Effector memory CD8-positive, alpha-beta T cell (primary cell): ENCODE results near the gene ANO10.

Experiments used
- ATAC-seq: fragments of 150-1000 bp; cut with Tn5 transposase; replicated peaks from 2 replicates; pipeline ENCODE4 v1.10.0; 2021; ENCODE audit warnings: mild to moderate bottlenecking, moderate library complexity
- DNase-seq, 3 experiments: peaks; one replicate each; pipeline ENCODE4 v3.0.0; 2021
- H3K27ac Mint-ChIP-seq, 2 donors: one replicate each; pipeline ENCODE4 v1.8.0; 2022; ENCODE audit warnings: mild to moderate bottlenecking in 2 of 2, mixed read lengths in 2 of 2, moderate library complexity in 2 of 2
- H3K27me3 Mint-ChIP-seq, 2 donors: one replicate each; pipeline ENCODE4 v1.8.0; 2022; ENCODE audit warnings: mixed read lengths in 2 of 2
- H3K36me3 Mint-ChIP-seq: one replicate; pipeline ENCODE4 v1.8.0; 2022; ENCODE audit warnings: mild to moderate bottlenecking, moderate library complexity, mixed read lengths; ENCODE audit not compliant: insufficient read depth
- H3K4me1 Mint-ChIP-seq, 2 donors: one replicate each; pipeline ENCODE4 v1.8.0; 2022; ENCODE audit warnings: low read depth in 2 of 2, mixed read lengths in 2 of 2
- H3K4me3 Mint-ChIP-seq, 2 donors: one replicate each; pipeline ENCODE4 v1.8.0; 2022; ENCODE audit warnings: mild to moderate bottlenecking in 2 of 2, mixed read lengths in 2 of 2, moderate library complexity in 2 of 2
- H3K9me3 Mint-ChIP-seq, 2 donors: one replicate each; pipeline ENCODE4 v1.8.0; 2022; ENCODE audit warnings: mixed read lengths in 2 of 2

Gene ANO10

DNA sequence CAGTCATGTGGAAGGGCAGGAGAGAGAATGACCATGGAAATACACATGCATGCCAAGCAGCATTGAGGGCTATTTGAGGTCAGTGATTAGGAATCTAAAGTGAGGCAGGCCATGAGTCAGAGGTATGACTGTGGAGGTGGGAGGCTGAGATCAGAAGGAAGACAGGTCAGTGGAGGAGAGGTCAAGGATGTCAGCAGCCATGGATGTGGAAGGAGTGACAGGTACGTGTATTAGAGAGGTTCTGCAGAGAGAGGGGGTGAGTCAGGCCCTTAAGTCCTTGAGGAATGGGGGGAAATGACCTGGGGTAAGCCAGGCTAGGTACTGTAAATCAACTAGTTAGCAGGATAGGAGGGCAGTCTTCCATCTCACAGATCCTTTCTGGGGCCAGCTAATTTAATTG, 166.6 kb downstream of the ANO10 start:
- H3K9me3 Mint-ChIP-seq = no peaks in the 10 kb centered on the region
- H3K4me1 Mint-ChIP-seq = peaks cover 8 to 19% of the 10 kb centered on the region in 2 donors
- no peak for ATAC-seq
- H3K27ac Mint-ChIP-seq = no peak overlapping the region
- H3K36me3 Mint-ChIP-seq = no peaks in the 10 kb centered on the region
- DNase-seq = no peak
- H3K27me3 Mint-ChIP-seq = no peaks in the 10 kb centered on the region
- no peak overlapping the region for H3K4me3 Mint-ChIP-seq

DNA sequence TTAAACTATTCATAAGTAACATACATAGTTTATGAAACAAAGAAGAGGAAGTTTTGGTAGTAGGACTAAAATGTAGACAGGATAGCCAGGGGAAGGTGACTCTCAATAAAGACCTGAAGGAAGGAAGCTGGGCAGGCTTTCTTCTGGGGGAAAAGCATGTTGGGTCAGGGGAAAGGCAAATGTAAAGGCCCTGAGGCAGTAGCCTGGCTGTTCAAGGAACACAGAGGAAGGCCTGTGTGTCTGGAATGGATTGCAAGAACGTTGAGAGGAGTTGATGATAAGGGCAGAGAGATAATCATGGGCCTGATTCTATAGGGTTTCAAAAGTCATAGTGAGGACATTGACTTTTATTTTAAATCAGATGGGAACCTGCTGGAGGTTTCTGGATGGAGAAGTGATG, 167.8 kb downstream of the ANO10 start:
- H3K27ac Mint-ChIP-seq = no peak overlapping the region
- no peak overlapping the region for H3K4me3 Mint-ChIP-seq
- H3K36me3 Mint-ChIP-seq = no peaks in the 10 kb centered on the region
- no peaks in the 10 kb centered on the region for H3K27me3 Mint-ChIP-seq
- H3K4me1 Mint-ChIP-seq = peaks cover 8 to 18% of the 10 kb centered on the region in 2 donors
- H3K9me3 Mint-ChIP-seq = no peaks in the 10 kb centered on the region
- ATAC-seq (no peak), DNase-seq (no peak)

DNA sequence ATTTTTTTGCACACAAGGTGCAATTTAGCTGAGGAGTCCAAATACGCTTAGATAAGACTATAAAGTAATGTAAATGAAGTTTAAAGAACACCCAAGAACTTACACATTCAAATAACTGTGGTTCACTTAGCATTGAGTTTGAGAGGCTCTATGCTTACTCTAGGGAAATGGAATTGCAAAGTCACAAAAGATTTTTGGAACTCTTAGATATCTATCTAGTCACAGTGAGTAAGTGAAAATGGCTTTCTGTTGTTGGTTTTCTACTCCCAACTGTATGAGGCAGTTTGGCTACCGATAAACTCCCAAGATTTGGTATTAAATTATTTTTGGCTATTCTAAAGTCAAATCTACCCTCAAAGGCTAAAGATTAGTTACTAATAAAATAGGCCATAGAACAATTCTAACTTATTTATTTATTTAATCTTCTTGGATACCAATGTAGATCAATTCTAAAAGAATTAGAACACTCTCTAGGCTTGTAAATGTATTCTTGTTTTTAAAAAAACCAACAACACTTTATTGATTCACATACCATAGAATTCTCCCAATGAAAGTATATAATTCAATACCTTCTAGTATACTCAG, 170.0 kb downstream of the ANO10 start:
- no peaks in the 10 kb centered on the region for H3K9me3 Mint-ChIP-seq
- H3K27ac Mint-ChIP-seq = no peak overlapping the region
- no peaks in the 10 kb centered on the region for H3K36me3 Mint-ChIP-seq
- no peaks in the 10 kb centered on the region for H3K27me3 Mint-ChIP-seq
- no peak overlapping the region for H3K4me3 Mint-ChIP-seq
- DNase-seq (no peak), ATAC-seq (no peak)
- peaks cover 2 to 5% of the 10 kb centered on the region in 2 donors for H3K4me1 Mint-ChIP-seq

DNA sequence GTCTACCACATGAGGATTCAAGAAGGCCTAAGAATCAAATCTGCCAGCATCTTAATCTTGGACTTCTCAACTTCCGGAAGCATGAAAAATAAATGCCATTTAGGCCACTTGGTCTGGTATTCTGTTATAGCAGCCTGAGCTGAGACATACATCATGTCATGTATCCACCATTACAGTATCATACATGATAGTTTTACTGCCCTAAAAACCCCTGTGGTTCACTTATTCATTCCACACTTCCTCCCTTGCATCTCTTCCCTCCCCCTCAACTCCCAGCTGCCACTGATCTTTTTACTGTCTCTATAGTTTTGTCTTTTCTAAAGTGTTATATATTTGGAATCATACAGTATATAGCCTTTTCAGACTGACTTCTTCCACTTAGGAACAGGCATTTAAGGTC, 173.7 kb downstream of the ANO10 start:
- Mint-ChIP-seq H3K4me3 (no peak overlapping the region), H3K36me3 (no peaks in the 10 kb centered on the region), H3K27ac (peak overlapping the region in 1 of 2 donors; percentile 3), H3K9me3 (no peaks in the 10 kb centered on the region), H3K27me3 (no peaks in the 10 kb centered on the region), H3K4me1 (peaks cover 2 to 3% of the 10 kb centered on the region in 2 donors)
- ATAC-seq = no peak
- no peak for DNase-seq

DNA sequence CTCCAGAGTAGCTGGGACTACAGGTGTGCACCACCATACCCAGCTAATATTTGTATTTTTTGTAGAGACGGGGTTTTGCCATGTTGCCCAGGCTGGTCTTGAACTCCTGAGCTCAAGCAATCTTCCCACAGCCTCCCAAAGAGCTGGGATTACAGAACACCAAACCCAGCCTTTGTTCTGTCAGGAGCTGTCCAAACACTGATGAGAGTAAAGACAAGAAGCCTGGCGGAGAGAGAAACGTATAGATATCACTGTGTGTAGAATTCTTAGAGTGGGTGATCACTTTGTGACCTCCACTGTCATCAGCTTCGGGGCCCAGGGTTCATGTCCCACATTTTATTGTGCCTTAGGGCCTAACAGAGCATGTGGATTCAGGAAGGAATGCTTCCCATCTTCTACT, 176.0 kb downstream of the ANO10 start:
- H3K27ac Mint-ChIP-seq = peak overlapping the region; percentile 82 to 85
- DNase-seq = no peak
- H3K4me3 Mint-ChIP-seq = no peak overlapping the region
- no peaks in the 10 kb centered on the region for H3K36me3 Mint-ChIP-seq
- H3K27me3 Mint-ChIP-seq = no peaks in the 10 kb centered on the region
- no peak for ATAC-seq
- peaks cover 2 to 11% of the 10 kb centered on the region in 2 donors for H3K4me1 Mint-ChIP-seq
- no peaks in the 10 kb centered on the region for H3K9me3 Mint-ChIP-seq

DNA sequence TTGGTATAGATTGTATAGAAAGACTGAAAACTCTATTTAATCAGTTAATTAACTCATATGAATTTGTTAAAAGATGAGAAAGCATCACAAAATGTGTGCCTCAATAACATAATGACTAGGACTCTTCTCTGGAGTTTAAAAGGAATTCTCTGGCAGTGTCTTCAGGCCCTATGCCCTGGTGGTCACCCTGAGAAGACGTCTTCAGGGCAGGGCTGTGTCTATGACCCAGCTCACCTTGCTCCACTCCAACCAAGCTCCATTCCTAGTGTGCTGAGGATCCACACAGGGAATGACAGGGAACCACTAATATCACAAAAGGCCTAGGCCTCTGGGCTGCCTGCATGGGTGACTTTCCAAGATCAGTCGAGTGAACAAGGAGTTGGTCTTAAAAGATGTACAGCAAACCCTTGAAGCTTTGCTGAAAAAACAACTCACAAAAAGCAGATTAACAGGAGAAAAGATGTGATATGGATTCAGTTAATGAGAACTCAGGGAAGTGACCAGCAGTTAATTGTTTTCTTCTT, 178.9 kb downstream of the ANO10 start:
- H3K27ac Mint-ChIP-seq = peak overlapping the region in 1 of 2 donors; percentile 73
- ATAC-seq (no peak), DNase-seq (no peak)
- H3K9me3 Mint-ChIP-seq = no peaks in the 10 kb centered on the region
- peaks cover 3 to 21% of the 10 kb centered on the region in 2 donors for H3K4me1 Mint-ChIP-seq
- H3K36me3 Mint-ChIP-seq = no peaks in the 10 kb centered on the region
- no peaks in the 10 kb centered on the region for H3K27me3 Mint-ChIP-seq
- no peak overlapping the region for H3K4me3 Mint-ChIP-seq

DNA sequence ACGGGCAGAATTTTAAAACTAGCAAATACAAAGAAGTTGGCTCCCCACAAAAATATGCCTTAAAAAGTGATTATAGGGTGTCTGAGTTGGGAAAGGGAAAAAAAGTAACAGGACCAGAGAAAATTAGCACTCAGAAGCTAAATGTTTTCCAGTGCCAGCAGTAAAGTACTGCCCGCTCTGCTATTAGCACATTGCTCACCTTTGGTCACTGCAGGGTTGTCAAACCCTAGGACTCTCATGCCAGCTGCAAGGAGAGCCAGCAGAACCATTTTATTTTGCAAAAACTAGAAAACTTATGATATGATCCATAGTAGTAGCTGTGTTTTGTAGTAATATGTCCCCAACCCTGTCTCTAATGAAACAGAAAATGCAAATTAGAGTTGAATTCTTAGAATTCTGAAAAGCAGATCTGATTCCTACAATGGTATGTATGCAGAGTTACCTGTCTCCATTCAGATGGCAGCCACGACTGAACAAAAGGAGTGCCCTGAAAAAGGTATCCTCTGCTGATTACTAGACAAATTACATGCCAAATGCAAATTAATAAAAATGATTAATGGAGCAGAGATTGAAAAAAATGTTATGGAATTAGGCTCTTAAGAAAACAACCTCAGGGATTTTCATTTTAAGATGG, 185.2 kb downstream of the ANO10 start:
- H3K36me3 Mint-ChIP-seq = no peaks in the 10 kb centered on the region
- H3K27ac Mint-ChIP-seq = peak overlapping the region in 1 of 2 donors; percentile 66
- no peaks in the 10 kb centered on the region for H3K9me3 Mint-ChIP-seq

DNA sequence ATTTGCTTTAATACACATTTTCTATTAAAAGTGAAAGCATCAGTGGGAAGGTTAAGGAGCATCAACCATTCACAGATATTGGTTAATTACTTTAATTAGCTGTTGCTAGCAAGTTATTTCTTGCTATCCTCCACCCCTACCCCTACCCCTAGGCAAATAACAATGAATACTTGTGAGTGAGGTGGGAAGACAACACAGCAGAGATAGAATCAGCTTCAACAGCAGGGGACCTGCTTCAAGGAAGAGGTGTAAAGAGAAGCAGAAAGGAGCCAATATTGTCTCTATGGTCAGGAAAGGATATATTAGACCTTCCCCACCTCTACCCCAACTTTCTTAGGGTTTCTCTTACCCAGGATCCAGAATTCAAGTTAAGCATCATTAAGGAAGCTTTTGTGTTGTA, 186.1 kb downstream of the ANO10 start:
- Mint-ChIP-seq H3K36me3 (no peaks in the 10 kb centered on the region), H3K27ac (peak overlapping the region in 1 of 2 donors; percentile 20), H3K4me1 (peaks cover 2 to 9% of the 10 kb centered on the region in 2 donors), H3K9me3 (no peaks in the 10 kb centered on the region), H3K4me3 (no peak overlapping the region), H3K27me3 (no peaks in the 10 kb centered on the region)
- no peak for ATAC-seq
- no peak for DNase-seq

More for the DNA sequence above, 185.2 kb downstream of the ANO10 start:
- Mint-ChIP-seq H3K4me3 (no peak overlapping the region), H3K4me1 (peaks cover 2 to 16% of the 10 kb centered on the region in 2 donors), H3K27me3 (no peaks in the 10 kb centered on the region)
- DNase-seq = no peak
- ATAC-seq = no peak

DNA sequence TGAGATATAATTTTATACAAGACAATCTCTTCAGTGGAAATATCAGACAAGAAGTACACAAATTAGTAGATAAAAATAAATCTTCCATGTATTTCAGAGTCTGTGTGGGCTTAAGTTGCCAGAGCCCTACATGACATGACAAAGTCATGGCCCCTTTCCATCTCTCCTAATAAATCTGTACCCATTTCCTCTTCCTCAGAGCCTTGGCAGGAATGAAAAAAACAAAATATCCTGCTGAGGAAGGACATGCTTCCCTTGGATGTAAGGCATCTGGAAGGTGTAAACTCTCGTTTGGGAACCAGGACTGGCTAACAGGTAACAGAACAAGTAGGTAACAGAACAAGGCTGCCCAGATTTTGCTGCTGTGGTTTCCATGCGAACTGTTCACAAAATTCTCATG, 187.4 kb downstream of the ANO10 start:
- Mint-ChIP-seq H3K9me3 (no peaks in the 10 kb centered on the region), H3K36me3 (no peaks in the 10 kb centered on the region), H3K4me3 (no peak overlapping the region), H3K27ac (no peak overlapping the region), H3K27me3 (no peaks in the 10 kb centered on the region), H3K4me1 (no peaks in the 10 kb centered on the region)
- no peak for ATAC-seq
- no peak for DNase-seq

DNA sequence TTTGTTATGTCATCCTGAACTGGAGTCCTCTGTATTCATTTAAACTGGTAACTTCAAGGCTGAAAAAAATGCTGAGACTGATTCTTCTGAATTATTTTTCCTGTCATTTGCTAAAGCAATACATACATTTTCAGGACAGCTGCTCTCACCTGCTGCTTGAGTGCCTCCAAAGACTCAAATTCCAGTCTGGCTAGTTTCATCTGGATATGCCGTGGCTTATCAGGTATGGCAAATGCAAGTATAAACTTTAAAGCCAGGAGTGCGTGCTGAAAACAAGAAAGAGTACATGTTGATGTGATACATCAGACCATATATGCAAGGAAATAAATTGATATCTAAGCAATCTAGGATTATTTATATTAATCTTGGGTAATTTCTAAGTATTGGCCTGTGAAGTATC, 189.3 kb downstream of the ANO10 start:
- DNase-seq = no peak
- H3K9me3 Mint-ChIP-seq = no peaks in the 10 kb centered on the region
- H3K27me3 Mint-ChIP-seq = no peaks in the 10 kb centered on the region
- H3K36me3 Mint-ChIP-seq = no peaks in the 10 kb centered on the region
- H3K4me3 Mint-ChIP-seq = no peak overlapping the region
- no peaks in the 10 kb centered on the region for H3K4me1 Mint-ChIP-seq
- no peak for ATAC-seq
- H3K27ac Mint-ChIP-seq = no peak overlapping the region

DNA sequence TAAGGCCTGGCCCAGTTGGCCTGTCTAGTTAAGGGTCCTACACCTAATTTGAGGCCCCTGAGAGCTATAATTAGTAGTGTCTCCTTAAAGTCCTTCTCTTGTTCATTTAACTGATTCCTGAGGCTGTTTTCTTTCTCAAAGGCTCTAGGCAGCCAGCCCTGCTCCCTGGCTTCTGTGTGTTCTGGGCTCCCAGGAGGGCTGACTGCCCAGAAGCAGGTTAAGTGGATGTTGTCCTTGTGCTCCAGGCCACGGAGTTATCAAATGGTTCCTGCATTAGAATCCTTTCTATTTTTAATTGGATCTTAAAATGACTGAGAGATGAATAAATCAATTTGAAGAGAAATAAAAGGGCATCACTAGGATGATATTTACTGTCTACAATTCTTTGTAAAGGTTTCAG, 195.4 kb downstream of the ANO10 start:
- no peak for ATAC-seq
- no peaks in the 10 kb centered on the region for H3K36me3 Mint-ChIP-seq
- H3K27me3 Mint-ChIP-seq = no peaks in the 10 kb centered on the region
- H3K4me1 Mint-ChIP-seq = no peaks in the 10 kb centered on the region
- no peak for DNase-seq
- no peak overlapping the region for H3K4me3 Mint-ChIP-seq
- H3K9me3 Mint-ChIP-seq = peaks cover 0 to 2% of the 10 kb centered on the region in 2 donors
- peak overlapping the region in 1 of 2 donors; percentile 50 for H3K27ac Mint-ChIP-seq

DNA sequence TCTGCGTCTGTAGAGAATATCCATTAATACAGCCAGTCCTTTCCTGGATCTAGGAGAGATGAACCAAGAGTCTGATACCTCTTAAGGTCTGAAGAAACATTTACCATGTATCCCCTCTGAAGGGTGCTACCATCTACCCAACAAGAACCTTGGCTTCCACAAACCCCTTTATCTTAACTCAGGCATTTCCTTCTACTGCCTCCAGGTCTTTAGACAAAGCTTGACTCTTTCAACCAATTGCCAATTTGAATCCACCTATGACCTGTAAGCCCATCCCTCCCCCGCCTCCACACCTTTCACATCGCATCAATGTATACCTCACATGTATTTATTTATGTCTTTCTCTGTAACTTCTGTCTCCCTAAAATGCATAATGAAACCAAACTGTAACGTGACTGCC, 196.0 kb downstream of the ANO10 start:
- no peaks in the 10 kb centered on the region for H3K27me3 Mint-ChIP-seq
- ATAC-seq (no peak), DNase-seq (no peak)
- H3K9me3 Mint-ChIP-seq = peaks cover 0 to 2% of the 10 kb centered on the region in 2 donors
- H3K4me3 Mint-ChIP-seq = no peak overlapping the region
- H3K4me1 Mint-ChIP-seq = no peaks in the 10 kb centered on the region
- no peak overlapping the region for H3K27ac Mint-ChIP-seq
- no peaks in the 10 kb centered on the region for H3K36me3 Mint-ChIP-seq

DNA sequence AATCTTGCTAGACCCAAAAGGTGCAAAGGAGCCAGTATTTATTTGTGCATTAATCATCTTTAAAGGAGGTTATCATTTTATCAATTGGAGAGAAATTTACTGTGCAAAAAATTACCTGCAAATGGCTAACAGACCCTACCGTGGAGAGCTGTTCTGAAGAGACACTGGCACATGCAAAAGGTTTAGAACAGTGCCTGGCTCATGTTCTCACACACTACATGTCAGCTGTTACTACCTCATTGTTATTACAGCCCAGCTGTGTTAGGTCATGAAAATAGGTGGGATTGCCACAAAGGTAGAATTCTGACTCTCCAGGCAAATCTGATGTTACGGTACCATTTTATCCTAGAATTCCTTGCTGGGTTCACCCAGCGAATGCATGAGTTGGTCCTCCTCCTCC, 198.2 kb downstream of the ANO10 start:
- ATAC-seq (no peak), DNase-seq (no peak)
- Mint-ChIP-seq H3K27me3 (no peaks in the 10 kb centered on the region), H3K36me3 (no peaks in the 10 kb centered on the region), H3K27ac (peak overlapping the region in 1 of 2 donors; percentile 47), H3K9me3 (peaks cover 0 to 2% of the 10 kb centered on the region in 2 donors), H3K4me3 (no peak overlapping the region), H3K4me1 (no peaks in the 10 kb centered on the region)

DNA sequence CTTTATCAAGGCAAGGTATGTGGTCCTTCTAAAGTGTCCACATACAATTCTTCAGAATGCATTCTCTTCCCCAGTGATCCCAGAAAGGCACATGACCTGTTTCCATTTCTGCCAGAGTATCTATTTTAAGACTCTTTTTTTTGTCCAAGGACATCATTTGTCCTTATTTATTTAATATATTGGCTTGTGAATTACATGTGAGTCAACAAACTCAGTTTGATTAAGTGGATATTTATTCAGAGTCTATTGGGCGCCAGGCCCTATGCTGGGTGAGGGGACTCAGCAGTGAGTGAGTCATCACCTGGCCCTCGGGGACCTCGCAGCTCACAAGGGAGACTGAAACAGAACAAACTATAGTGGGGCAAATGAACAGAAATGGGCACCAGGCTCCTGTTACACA, 198.7 kb downstream of the ANO10 start:
- no peak for DNase-seq
- ATAC-seq = no peak
- peaks cover 0 to 2% of the 10 kb centered on the region in 2 donors for H3K9me3 Mint-ChIP-seq
- peak overlapping the region in 1 of 2 donors; percentile 47 for H3K27ac Mint-ChIP-seq
- no peaks in the 10 kb centered on the region for H3K4me1 Mint-ChIP-seq
- no peak overlapping the region for H3K4me3 Mint-ChIP-seq
- H3K36me3 Mint-ChIP-seq = no peaks in the 10 kb centered on the region
- H3K27me3 Mint-ChIP-seq = no peaks in the 10 kb centered on the region
